NCI-H2196 treated with DMSO at 0.1 percent for 48 hours (cell line): ENCODE measurements around the gene GDPD5.

Experiments used
- DNase-seq: peaks from one replicate; lab custom pipeline; 2025; ENCODE audit not compliant: unreplicated experiment; lab: John Stamatoyannopoulos, UW

Gene GDPD5

DNA sequence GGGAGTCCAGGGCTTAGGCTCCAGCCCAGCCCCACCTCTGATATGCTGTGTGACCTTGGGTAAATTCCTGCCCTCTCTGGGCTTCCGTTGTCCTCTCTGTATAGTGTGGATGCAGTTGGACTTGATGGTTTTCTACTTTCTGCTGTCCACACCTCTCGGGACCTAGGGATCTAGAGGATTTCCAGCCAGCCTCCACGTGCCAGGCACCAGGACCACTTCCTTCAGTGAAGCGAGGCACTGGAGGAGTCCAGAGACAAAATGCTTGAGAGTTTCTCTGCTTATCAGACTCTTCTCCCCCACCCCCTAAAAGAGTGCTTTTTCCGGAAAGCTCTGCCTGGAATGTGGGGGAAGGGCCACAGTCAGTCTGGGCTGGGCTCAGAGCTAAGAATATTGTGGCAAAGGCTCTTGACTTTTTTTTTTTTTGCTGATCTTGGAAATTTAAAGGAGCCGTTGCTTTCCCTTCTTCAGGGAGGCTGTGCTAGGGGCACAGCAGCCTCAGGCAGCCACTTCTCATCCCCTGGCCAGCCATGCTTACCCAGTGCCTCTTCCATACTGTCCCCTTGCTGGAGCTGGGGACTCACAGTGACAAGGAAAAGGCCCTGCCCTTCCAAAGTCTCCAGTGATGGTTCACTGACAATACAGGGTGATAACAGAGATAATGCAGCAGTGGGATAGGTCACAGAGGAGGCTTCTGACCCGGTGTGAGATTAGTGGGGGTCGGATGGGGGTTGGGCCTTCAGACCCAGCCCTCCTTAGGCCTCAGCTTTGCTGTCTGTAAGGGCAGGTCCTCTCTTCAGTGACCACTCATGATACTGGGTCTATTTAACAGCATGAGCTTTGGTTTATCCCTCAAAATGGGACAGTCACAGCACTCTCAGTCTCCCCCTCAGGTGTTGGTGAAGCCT lies 33.5 kb upstream of the GDPD5 start:
- no peak for DNase-seq

GRCh38 chr11:75557666-75558494 lies 32.1 kb upstream of the GDPD5 start:
- no peak for DNase-seq

DNA sequence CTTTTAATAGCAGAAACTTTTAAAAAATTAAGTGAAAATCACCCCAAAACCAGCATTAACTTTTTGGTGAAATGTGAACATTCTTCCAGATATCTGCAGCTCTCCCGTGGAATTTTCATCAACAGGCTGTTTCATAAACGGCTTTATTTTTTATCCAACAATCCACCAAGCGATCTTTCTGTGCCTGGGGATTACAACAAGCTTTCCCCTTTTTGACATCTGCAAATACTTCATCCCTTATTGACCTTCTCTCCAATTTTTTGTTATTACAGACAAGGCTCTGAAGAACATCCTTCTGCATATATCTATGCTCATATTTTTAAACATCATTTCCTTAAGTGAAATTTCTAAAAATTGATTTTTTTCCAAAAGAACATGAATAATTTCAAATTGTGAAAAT lies 30.5 kb upstream of the GDPD5 start:
- no peak for DNase-seq

GRCh38 chr11:75555079-75555811 lies 29.5 kb upstream of the GDPD5 start:
- DNase-seq, result no peak

GRCh38 chr11:75554258-75555022 lies 28.7 kb upstream of the GDPD5 start:
- no peak for DNase-seq

DNA sequence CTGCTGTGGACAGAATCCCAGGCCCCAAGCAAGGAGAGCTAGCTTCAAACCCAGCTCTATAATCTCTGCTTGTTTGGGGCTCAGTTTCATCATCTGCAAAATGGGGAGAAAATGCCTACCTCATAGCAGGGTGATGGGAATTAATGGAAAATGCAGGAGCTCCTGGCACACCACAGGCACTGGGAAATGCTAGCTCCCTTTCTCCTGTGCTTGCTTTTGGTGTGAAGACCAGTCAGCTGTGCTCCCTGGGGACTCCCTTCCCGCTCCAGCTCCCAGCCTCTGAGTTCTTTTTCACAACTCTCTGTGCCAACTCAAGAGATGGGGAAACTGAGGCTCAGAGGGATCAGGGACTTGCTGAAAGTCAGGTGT lies 28.1 kb upstream of the GDPD5 start:
- no peak for DNase-seq

DNA sequence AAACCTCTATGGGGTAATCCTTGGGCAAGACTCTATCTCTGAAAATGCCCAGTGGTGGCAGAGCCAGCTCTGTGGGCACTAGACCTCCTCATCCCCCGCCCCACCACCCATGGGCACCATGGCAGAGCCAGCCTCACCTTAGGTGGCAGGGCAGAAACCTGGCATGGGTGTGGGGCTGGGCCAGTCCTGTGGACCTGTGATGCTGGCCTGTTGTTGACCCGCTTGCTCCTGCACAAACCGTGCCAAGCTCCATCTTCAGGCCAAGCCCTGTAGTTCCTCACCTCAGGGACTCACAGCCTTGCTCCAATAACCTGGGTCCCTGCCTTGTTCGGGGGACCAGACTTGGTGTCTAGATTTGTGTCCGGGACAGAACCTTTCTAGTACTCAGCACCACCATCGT lies 27.4 kb upstream of the GDPD5 start:
- no peak for DNase-seq

DNA sequence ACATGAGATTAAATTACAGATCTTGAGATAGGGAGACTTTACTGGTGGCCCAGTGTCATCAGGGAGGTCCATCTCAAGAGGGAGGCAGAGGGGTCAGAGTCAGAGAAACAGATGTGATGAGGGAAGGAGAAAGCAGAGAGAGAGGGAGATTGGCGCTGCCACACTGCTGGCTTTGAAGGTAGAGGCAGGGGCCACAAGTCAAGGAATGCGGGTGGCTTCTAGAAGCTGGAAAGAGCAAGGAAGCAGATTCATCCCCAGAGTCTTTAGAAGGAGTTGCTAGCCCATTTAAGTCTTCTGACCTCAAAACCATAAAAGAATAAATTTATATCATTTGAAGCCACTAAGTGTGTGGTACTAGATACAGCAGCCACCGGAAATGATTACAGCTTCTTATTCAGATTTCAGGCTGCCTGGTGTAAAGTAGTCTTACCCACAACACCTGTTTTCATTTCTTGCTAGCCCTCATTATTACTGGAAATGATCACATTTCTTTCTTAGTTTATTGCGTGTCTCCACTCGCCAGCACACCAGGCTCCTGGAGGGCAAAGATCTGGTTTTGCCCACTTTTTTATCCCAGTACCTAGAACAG lies 23.7 kb upstream of the GDPD5 start:
- DNase-seq, result no peak

DNA sequence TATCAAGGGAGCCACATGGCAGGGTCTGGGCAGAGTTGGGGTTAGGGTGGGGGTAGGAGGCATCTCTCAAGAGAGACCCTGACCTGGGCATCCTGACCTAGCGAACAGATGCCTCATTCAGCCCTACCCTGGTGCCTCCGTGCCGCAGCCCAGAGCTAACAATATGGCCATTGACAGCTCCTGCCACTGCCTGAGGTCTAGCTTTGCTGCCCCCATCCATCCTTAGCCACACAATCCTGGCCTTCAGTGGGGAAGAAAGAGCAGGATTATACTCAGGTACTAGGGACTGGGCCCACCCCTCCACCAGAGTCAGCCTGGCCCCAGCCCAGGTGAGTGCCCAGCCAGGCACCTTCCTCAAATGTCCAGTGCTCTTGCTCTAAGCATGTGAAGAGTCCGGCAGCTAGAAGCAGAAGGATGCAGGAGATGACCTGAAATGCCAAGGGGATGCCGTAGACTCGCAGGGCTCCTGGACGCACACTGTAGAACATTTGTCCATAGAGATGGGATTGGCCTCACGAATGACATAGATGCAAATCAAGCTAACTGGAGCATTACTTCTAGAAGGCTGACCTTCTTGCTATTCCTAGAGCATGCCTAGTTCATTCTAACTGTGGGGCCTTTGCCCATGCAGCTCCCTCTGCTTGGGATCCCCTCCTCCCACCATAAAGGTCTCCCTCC lies 23.0 kb upstream of the GDPD5 start:
- no peak for DNase-seq

DNA sequence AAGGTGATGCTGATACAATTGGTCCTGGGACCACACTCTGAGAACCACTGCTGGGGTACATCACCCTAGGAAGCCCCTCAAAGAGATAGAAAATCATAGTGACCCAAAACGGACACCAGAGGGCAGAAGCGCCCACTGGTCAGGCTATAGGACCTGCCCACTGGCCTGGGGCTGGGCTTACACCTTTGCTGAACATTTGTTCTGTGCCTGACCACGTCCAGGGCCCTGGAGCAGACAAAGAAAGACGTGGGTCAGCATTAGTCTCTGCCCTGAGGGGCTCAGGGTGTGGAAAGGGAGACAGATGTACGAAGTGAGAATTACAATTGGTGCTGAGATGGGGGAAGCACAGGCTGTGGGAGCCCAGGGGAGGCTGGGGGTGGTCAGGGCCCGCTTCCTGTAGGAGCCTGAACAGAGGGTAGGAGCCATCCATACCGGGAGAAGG lies 21.9 kb upstream of the GDPD5 start:
- DNase-seq, result peak; percentile 35

DNA sequence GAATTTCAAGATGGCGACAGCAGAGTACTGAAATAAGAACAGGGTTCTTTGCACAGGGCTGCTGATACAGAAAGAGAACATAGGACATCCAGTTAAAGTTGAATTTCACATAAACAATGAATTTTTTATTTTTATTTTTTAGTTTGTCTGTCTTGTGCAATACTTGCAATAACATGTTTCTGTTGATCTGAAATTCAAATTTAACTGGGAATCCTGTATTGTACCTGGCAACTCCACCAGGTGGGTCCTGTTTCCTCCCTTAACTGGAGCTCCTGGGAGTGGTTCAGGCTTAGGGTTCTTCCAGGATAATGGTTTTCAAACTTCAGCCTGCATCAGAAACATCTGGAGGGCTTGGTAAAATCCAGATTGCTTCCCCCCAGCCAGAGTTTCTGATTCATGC lies 21.4 kb upstream of the GDPD5 start:
- DNase-seq, result no peak

- DNase-seq, result no peak
Observed at GRCh38 chr11:75543806-75544205, 18.1 kb upstream of the GDPD5 start.

GRCh38 chr11:75542088-75542438 lies 16.3 kb upstream of the GDPD5 start:
- no peak for DNase-seq

GRCh38 chr11:75541193-75542087 lies 15.7 kb upstream of the GDPD5 start:
- no peak for DNase-seq

DNA sequence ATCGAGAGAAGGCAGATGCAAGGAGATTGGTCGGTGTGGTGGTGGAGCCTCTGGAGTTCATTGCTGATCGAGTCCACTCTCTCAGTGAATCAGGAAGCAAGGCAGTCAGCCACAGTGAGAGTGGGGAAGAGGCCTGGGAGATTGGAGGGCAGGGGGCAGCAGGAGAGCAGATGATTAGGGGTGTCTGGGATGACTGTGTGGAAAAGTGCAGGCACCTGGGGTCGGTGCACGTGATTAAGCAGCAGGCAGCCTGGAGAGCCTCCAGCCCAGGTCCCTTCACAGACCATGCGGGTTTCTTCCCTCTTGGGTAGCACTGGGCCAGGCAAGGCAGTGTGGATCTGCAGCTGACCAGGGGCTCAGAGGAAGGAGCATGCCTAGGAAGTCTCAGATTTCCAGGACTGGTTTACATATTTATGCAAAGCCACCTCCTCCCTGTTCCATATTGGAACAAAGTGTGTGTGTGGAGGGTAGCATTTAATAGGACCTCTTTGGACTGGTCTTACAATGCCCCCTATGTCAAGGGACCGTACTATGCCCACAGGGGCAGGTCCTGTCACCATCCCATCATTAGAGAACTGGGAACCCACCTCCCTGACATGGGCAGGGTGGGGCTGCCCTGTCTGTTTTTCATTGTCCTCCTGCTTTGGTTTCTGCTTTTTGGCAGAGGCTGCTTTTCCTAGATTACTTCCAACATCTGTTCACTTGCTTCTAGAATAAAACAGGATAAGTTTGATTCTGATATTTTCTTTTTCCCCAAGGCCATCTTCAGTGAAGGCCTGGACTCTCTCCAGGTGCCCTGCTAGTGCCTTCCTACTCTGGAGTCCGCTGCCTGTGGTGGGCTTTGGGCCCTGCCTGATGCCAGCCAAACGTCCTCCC lies 14.0 kb upstream of the GDPD5 start:
- no peak for DNase-seq

- DNase-seq, result no peak
Observed at GRCh38 chr11:75538150-75538942, 12.6 kb upstream of the GDPD5 start.

- DNase-seq, result no peak
Observed at GRCh38 chr11:75537740-75538139, 12.0 kb upstream of the GDPD5 start.
